Endometrial microvascular endothelial cells (primary cell): ENCODE data around the gene SLC28A2. TPM values are rescaled to one million over a fixed set of nuclear protein-coding genes. Genes with fewer than 3 reads are reported as not detected.

Experiments used
- in situ Hi-C: cut with HindIII; loops from 2 replicates; pipeline ENCODE4 v1.10.0; 2017; ENCODE audit warnings: low sequenced_read_pairs, low pct_unique_long_range_greater_than_20kb; ENCODE audit errors: inconsistent ontology term
- total RNA-seq: library from RNA; depleted of rRNA; stranded (reverse); fragments of >200 nt; gene quantifications from one replicate; pipeline ENCODE4 v1.2.3, GENCODE V29; 2015; ENCODE audit errors: inconsistent ontology term

Gene SLC28A2
- total RNA-seq, 1 donor from 2014 or later, result not detected

- in situ Hi-C loops, result no loop called here
Measured at GRCh38 chr15:45314960-45315359, 62.9 kb downstream of the SLC28A2 start.

GRCh38 chr15:45319472-45320214 lies 67.6 kb downstream of the SLC28A2 start:
- in situ Hi-C loops, result no loop called here

- in situ Hi-C loops, result no loop called here
Measured at GRCh38 chr15:45320581-45321205, 68.7 kb downstream of the SLC28A2 start.

- in situ Hi-C loops, result no loop called here
Measured at GRCh38 chr15:45326280-45326679, 74.2 kb downstream of the SLC28A2 start.

GRCh38 chr15:45326741-45327140 lies 74.7 kb downstream of the SLC28A2 start:
- in situ Hi-C loops, result no loop called here

Other genes with a start within 250 kb of the SLC28A2 start
- gene SORD, start 229.0 kb upstream of the SLC28A2 start, total RNA-seq, result 21.6 TPM
- not detected for gene DUOX2, start 138.1 kb upstream of the SLC28A2 start, total RNA-seq
- gene DUOXA2, start 137.9 kb upstream of the SLC28A2 start, total RNA-seq, result not detected
- gene DUOXA1, start 122.4 kb upstream of the SLC28A2 start, total RNA-seq, result not detected
- gene DUOX1, start 122.2 kb upstream of the SLC28A2 start, total RNA-seq, result not detected
- not detected for gene SHF, start 64.3 kb upstream of the SLC28A2 start, total RNA-seq
- gene GATM, start 126.3 kb downstream of the SLC28A2 start, total RNA-seq, result not detected